DOHH2 (cell line): ENCODE measurements around the gene MYO10.

Experiments used
- H3F3A ChIP-seq: fragments of 200-600 bp; sonication (generic), shearing (Covaris generic); 2 replicates; pipeline ENCODE4 v1.6.0; 2016; ENCODE audit warnings: antibody characterized with exemption, mild to moderate bottlenecking; ENCODE audit not compliant: control insufficient read depth, insufficient read depth
- H3K27ac ChIP-seq: fragments of 200-600 bp; sonication (generic); 2 replicates; pipeline ENCODE4 v1.5.1; 2014; ENCODE audit warnings: low read depth, mild to moderate bottlenecking, low read length, moderate library complexity
- H3K27me3 ChIP-seq: fragments of 200-600 bp; sonication (generic); 2 replicates; pipeline ENCODE4 v1.6.1; 2014; ENCODE audit warnings: mild to moderate bottlenecking, low read length, mixed read lengths; ENCODE audit not compliant: control insufficient read depth
- H3K36me3 ChIP-seq: fragments of 200-600 bp; sonication (generic); 2 replicates; pipeline ENCODE4 v1.6.1; 2014; ENCODE audit warnings: mild to moderate bottlenecking, low read length, moderate library complexity, mixed read lengths; ENCODE audit not compliant: control insufficient read depth
- H3K4me1 ChIP-seq: fragments of 200-600 bp; sonication (generic); 2 replicates; pipeline ENCODE4 v1.6.1; 2014; ENCODE audit warnings: mild to moderate bottlenecking, low read length, mixed read lengths; ENCODE audit not compliant: control insufficient read depth
- H3K4me2 ChIP-seq: fragments of 200-600 bp; sonication (generic); 2 replicates; pipeline ENCODE4 v1.6.0; 2014; ENCODE audit warnings: mild to moderate bottlenecking, low read length, moderate library complexity
- H3K4me3 ChIP-seq: fragments of 200-600 bp; sonication (generic); 2 replicates; pipeline ENCODE4 v1.5.1; 2014; ENCODE audit warnings: mild to moderate bottlenecking, low read length, mixed read lengths
- H3K79me2 ChIP-seq: fragments of 200-600 bp; sonication (generic); 2 replicates; pipeline ENCODE4 v1.6.1; 2014; ENCODE audit warnings: mild to moderate bottlenecking, low read length, mixed read lengths; ENCODE audit not compliant: control insufficient read depth
- H3K9me2 ChIP-seq: fragments of 200-600 bp; sonication (generic); replicated peaks from 2 replicates; pipeline ENCODE4 v1.6.1; 2014; ENCODE audit warnings: mild to moderate bottlenecking, low read length, mixed read lengths; ENCODE audit not compliant: control insufficient read depth
- H3K9me3 ChIP-seq: fragments of 200-600 bp; sonication (generic); 2 replicates; pipeline ENCODE4 v1.6.1; 2014; ENCODE audit warnings: antibody characterized with exemption, low read length, mixed read lengths; ENCODE audit not compliant: control insufficient read depth, insufficient read depth
- H4K20me1 ChIP-seq: fragments of 200-600 bp; sonication (generic); 2 replicates; pipeline ENCODE4 v1.6.0; 2014; ENCODE audit warnings: low read depth, mild to moderate bottlenecking, antibody characterized with exemption, low read length, moderate library complexity; ENCODE audit not compliant: control insufficient read depth, insufficient read depth
- EZH2phosphoT487 ChIP-seq: fragments of 200-600 bp; sonication (generic); IDR thresholded peaks from 2 replicates; pipeline ENCODE4 v1.6.1; 2017; ENCODE audit warnings: borderline replicate concordance, mild to moderate bottlenecking, antibody characterized with exemption, low read length, moderate library complexity, mixed read lengths
- TF ChIP-seq, protein P1 (sequence below): fragments of 200-600 bp; sonication (generic); IDR thresholded peaks from one replicate; pipeline ENCODE4 v1.5.1; 2014; ENCODE audit warnings: antibody characterized with exemption, mild to moderate bottlenecking, low read depth, low read length; ENCODE audit not compliant: poor library complexity, severe bottlenecking

Gene MYO10

GRCh38 chr5:16642867-16643266 is 293.2 kb downstream of the MYO10 start:
- Histone ChIP-seq H3F3A (no peaks in the 10 kb centered on the region), H3K4me2 (no peak overlapping the region), H3K9me2 (no peaks in the 10 kb centered on the region), H3K4me3 (no peak overlapping the region), H3K9me3 (no peaks in the 10 kb centered on the region), H3K27me3 (no peaks in the 10 kb centered on the region), H3K36me3 (no peaks in the 10 kb centered on the region), H3K27ac (no peak overlapping the region), H3K4me1 (no peaks in the 10 kb centered on the region), H3K79me2 (no peaks in the 10 kb centered on the region), H4K20me1 (no peaks in the 10 kb centered on the region)
- TF ChIP-seq EZH2phosphoT487 = no peak
- TF ChIP-seq, protein P1, sequence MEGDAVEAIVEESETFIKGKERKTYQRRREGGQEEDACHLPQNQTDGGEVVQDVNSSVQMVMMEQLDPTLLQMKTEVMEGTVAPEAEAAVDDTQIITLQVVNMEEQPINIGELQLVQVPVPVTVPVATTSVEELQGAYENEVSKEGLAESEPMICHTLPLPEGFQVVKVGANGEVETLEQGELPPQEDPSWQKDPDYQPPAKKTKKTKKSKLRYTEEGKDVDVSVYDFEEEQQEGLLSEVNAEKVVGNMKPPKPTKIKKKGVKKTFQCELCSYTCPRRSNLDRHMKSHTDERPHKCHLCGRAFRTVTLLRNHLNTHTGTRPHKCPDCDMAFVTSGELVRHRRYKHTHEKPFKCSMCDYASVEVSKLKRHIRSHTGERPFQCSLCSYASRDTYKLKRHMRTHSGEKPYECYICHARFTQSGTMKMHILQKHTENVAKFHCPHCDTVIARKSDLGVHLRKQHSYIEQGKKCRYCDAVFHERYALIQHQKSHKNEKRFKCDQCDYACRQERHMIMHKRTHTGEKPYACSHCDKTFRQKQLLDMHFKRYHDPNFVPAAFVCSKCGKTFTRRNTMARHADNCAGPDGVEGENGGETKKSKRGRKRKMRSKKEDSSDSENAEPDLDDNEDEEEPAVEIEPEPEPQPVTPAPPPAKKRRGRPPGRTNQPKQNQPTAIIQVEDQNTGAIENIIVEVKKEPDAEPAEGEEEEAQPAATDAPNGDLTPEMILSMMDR = no peak

- H3K4me2 ChIP-seq = no peak overlapping the region
- H3K4me3 ChIP-seq = no peak overlapping the region
- no peaks in the 10 kb centered on the region for H3K36me3 ChIP-seq
- H3K27ac ChIP-seq = no peak overlapping the region
- H3K4me1 ChIP-seq = no peaks in the 10 kb centered on the region
- no peaks in the 10 kb centered on the region for H3F3A ChIP-seq
- no peaks in the 10 kb centered on the region for H3K27me3 ChIP-seq
- TF ChIP-seq, protein P1 = no peak
- TF ChIP-seq EZH2phosphoT487 = no peak
- H3K9me2 ChIP-seq = no peaks in the 10 kb centered on the region
- H3K9me3 ChIP-seq = no peaks in the 10 kb centered on the region
- no peaks in the 10 kb centered on the region for H4K20me1 ChIP-seq
- no peaks in the 10 kb centered on the region for H3K79me2 ChIP-seq
Observed at GRCh38 chr5:16639206-16639605, 296.9 kb downstream of the MYO10 start.

GRCh38 chr5:16628376-16628775 is 307.7 kb downstream of the MYO10 start:
- Histone ChIP-seq H3F3A (no peaks in the 10 kb centered on the region), H3K27me3 (no peaks in the 10 kb centered on the region), H3K36me3 (no peaks in the 10 kb centered on the region), H3K9me2 (no peaks in the 10 kb centered on the region), H4K20me1 (no peaks in the 10 kb centered on the region), H3K79me2 (no peaks in the 10 kb centered on the region), H3K4me2 (no peak overlapping the region), H3K4me1 (no peaks in the 10 kb centered on the region), H3K4me3 (no peak overlapping the region), H3K27ac (no peak overlapping the region), H3K9me3 (no peaks in the 10 kb centered on the region)
- TF ChIP-seq, protein P1 = no peak
- TF ChIP-seq EZH2phosphoT487 = no peak

- Histone ChIP-seq H3K9me3 (no peaks in the 10 kb centered on the region), H3K79me2 (no peaks in the 10 kb centered on the region), H4K20me1 (no peaks in the 10 kb centered on the region), H3K27me3 (no peaks in the 10 kb centered on the region), H3K36me3 (no peaks in the 10 kb centered on the region), H3K9me2 (no peaks in the 10 kb centered on the region), H3K4me1 (no peaks in the 10 kb centered on the region), H3F3A (no peaks in the 10 kb centered on the region), H3K4me3 (no peak overlapping the region), H3K4me2 (no peak overlapping the region), H3K27ac (no peak overlapping the region)
- no peak for TF ChIP-seq EZH2phosphoT487
- TF ChIP-seq, protein P1 = no peak
Observed at GRCh38 chr5:16626696-16627264, 309.3 kb downstream of the MYO10 start.
